GM12872 (cell line): ENCODE measurements around the gene SPIRE1.

Source experiments
- CTCF ChIP-seq: IDR thresholded peaks from 3 replicates; pipeline ENCODE4 v1.5.1; 2011; ENCODE audit warnings: low read depth, mild to moderate bottlenecking, low read length, moderate library complexity; ENCODE audit not compliant: insufficient read depth

SPIRE1 gene

GRCh38 chr18:12423820-12424219 lies 234.1 kb downstream of the SPIRE1 start:
- TF ChIP-seq CTCF, result no peak

DNA sequence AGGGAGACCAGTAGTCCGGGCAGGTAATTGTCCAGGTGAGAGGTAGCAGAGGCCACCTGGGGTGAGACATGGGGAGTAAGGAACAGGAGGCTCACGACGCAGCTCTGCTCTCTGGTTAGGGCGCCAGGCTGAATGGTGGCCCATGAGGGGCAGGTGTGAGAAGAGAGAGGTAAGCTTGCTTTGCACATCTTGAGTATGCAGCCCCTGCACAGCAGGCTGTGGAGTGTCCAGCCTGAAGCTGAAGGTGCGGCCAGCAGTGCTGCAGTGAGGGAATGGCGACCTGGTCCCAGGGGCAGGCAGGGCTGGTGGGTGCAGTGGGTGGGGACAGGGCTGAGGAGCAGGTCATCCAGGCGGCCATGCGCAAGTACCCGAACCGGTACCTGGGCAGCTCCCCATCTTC lies 234.5 kb downstream of the SPIRE1 start:
- no peak for TF ChIP-seq CTCF

DNA sequence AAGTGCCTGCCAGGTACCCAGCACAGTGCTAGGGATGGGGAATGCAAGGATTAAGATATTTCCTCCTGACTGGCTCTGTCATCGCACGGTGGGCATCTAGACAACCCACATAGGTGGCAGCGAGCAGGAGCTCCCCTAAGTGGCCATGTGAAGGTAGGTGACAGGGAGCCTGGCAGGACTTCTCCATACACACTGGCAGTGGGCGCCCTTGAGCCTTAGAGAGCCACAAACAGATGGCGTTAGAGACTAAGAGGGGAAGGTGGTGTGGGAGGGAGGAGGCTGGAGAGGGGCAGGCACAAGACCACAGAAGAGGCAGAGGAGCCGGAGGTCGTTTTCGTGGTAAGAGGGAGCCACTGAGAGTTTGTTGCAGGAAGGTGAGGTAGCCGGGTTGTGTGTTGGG lies 235.0 kb downstream of the SPIRE1 start:
- peak; percentile 44 for TF ChIP-seq CTCF

GRCh38 chr18:12421732-12422131 lies 236.2 kb downstream of the SPIRE1 start:
- TF ChIP-seq CTCF, result no peak

DNA sequence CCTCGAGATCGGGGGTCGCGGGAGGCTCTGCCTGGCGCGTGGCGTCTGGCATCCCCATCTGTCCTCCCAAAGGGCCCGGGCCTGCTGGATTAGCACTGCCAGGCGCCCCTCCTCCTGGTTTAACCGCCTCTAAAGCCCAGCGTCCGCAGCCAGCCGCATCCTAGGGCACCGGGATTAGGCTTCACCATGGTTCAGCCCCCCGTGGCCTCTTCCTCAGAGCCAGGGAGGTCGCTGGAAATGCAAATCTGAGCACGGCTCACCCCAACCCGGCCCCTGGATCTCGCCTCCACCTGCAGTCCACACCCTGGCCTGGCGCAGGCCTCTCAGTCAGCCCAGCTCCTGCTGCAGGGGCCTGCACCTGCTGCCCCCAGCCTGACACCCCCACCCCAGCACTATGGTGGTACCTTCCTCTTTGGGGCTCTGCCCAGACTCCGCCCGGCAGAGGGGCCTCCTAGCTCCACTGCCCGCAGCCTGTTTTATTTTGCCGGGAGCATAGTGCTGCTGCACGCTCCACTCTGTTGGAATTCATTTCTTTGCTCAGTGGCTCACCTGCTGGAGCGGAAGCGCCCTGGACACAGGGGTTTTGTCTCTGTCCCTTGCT lies 237.0 kb downstream of the SPIRE1 start:
- TF ChIP-seq CTCF, result no peak

DNA sequence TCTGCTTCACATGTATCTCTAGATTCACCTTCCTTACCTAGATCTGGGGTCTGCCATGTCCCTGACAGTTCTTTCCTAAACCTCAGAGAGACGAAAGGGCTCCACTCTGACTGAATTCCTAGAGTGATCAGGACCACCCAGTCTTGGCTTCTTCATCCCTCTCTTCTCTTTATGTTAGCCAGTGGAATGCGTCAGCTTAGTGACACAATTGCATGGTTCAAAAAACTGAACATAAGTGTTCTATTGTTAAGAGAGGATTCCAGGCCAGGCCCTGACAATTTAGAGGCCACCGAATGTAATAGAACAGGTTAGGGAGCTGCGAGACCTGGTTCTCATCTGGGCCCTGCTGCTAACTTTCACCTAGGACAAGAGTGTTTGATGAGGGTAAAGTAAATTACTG lies 240.2 kb downstream of the SPIRE1 start:
- TF ChIP-seq CTCF, result no peak

- no peak for TF ChIP-seq CTCF
Observed at GRCh38 chr18:12416098-12416729, 241.7 kb downstream of the SPIRE1 start.
